K562 (cell line): Measurements from ENCODE around the gene TCEAL9. TPM values are rescaled to one million over a fixed set of nuclear protein-coding genes. Genes with fewer than 3 reads are reported as not detected.
A peak's percentile ranks its signal among the peaks of the same experiment; 100 is the strongest.

Experiments
- ATAC-seq: fragments of 200-7000 bp; cut with Tn5 transposase; 3 replicates; pipeline ENCODE4 v1.9.1; 2020; ENCODE audit warnings: moderate library complexity
- BruUV-seq: library from RNA; stranded (reverse); fragments of 400-500 nt; replicated peaks from 2 replicates; lab custom pipeline; 2021; lab: Mats Ljungman, UMichigan
- CTCF ChIA-PET: fragments of 300-600 bp; formaldehyde crosslinking; extraction: SDS; loops from one replicate; lab custom pipeline; 2021; ENCODE audit warnings: low intra/inter-chr PET ratio; lab: Yijun Ruan, JAX
- POLR2A ChIA-PET: fragments of 300-600, 350-650 bp; sonication (Branson Sonifier 250); formaldehyde crosslinking; extraction: SDS; loops from one replicate; lab custom pipeline; 2021; ENCODE audit warnings: antibody characterized with exemption, inconsistent platforms; lab: Yijun Ruan, JAX
- DNase-seq, 4 experiments: peaks; one replicate each; pipeline versions ENCODE4 v3.0.0 to v3.0.0-alpha.2; 2011 to 2018; ENCODE audit warnings: low spot score in 3 of 4, mixed read lengths in 3 of 4; ENCODE audit errors: extremely low read depth in 1 of 4
- FAIRE-seq: peaks from 2 replicates; lab custom pipeline; 2011; peaks lifted over from hg19 to GRCh38; lab: Jason Lieb, UNC
- H2AFZ ChIP-seq: 2 replicates; pipeline ENCODE4 v1.6.0; 2011; ENCODE audit warnings: low read depth, low read length, control low read depth, inconsistent platforms
- H3K27ac ChIP-seq: fragments of 200-600 bp; 3 replicates; pipeline ENCODE4 v1.8.0; 2011; ENCODE audit warnings: low read depth, mild to moderate bottlenecking, control low read depth, inconsistent platforms, low read length, moderate library complexity, mixed read lengths; ENCODE audit errors: extremely low read depth
- H3K27me3 ChIP-seq, 2 experiments: fragments of 300-600 bp in 1 of 2; 2 replicates in 1 of 2; 3 replicates in 1 of 2; pipeline versions ENCODE4 v1.6.0 to v1.8.0; 2011; ENCODE audit warnings: inconsistent platforms in 2 of 2, low read length in 2 of 2, mild to moderate bottlenecking in 1 of 2, mixed read lengths in 1 of 2, moderate library complexity in 1 of 2; ENCODE audit not compliant: control insufficient read depth in 2 of 2, insufficient read depth in 2 of 2
- H3K36me3 ChIP-seq: fragments of 300-600 bp; 3 replicates; pipeline ENCODE4 v1.8.0; 2011; ENCODE audit warnings: mild to moderate bottlenecking, low read length, inconsistent platforms; ENCODE audit not compliant: control insufficient read depth, insufficient read depth
- H3K4me1 ChIP-seq, 2 experiments: fragments of 200-600 bp in 1 of 2; replicated peaks in 1 of 2; 2 replicates in 1 of 2; 3 replicates in 1 of 2; pipeline versions ENCODE4 v1.5.1 to v1.8.0; 2011; ENCODE audit warnings: inconsistent platforms in 2 of 2, low read length in 2 of 2, mild to moderate bottlenecking in 1 of 2, mixed read lengths in 1 of 2, moderate library complexity in 1 of 2; ENCODE audit not compliant: control insufficient read depth in 2 of 2, insufficient read depth in 2 of 2
- H3K4me2 ChIP-seq: 2 replicates; pipeline ENCODE4 v1.6.1; 2011; ENCODE audit warnings: low read length, control low read depth, inconsistent platforms, mixed read lengths; ENCODE audit not compliant: insufficient read depth
- H3K4me3 ChIP-seq: fragments of 200-600 bp; sonication (generic), shearing (Covaris generic); 2 replicates; pipeline ENCODE4 v1.5.1; 2016; ENCODE audit warnings: control low read depth, inconsistent platforms
- H3K79me2 ChIP-seq: fragments of 200-600 bp; 3 replicates; pipeline ENCODE4 v1.8.0; 2011; ENCODE audit warnings: low read length, inconsistent platforms; ENCODE audit not compliant: control insufficient read depth, insufficient read depth
- H3K9ac ChIP-seq, 2 experiments: 2 replicates each; pipeline versions ENCODE4 v1.6.0 to v1.6.1; 2011; ENCODE audit warnings: low read depth in 2 of 2, low read length in 2 of 2, control low read depth in 1 of 2, inconsistent platforms in 1 of 2, mild to moderate bottlenecking in 1 of 2, mixed read lengths in 1 of 2; ENCODE audit not compliant: insufficient read depth in 1 of 2
- H3K9me1 ChIP-seq: one replicate; pipeline ENCODE4 v1.6.0; 2011; ENCODE audit warnings: inconsistent platforms, mild to moderate bottlenecking, low read length, moderate library complexity; ENCODE audit not compliant: control insufficient read depth, insufficient read depth
- H3K9me3 ChIP-seq: replicated peaks from 2 replicates; pipeline ENCODE4 v1.5.1; 2011; ENCODE audit warnings: low read depth, low read length, inconsistent platforms; ENCODE audit not compliant: control insufficient read depth, insufficient read depth
- H4K20me1 ChIP-seq: replicated peaks from 2 replicates; pipeline ENCODE4 v1.6.1; 2011; ENCODE audit warnings: low read length, inconsistent platforms, mixed read lengths; ENCODE audit not compliant: control insufficient read depth, insufficient read depth
- ATF4 ChIP-seq: fragments of 450-650 bp; formaldehyde crosslinking; IDR thresholded peaks from 2 replicates; pipeline ENCODE4 v1.4.0; 2022; ENCODE audit warnings: mild to moderate bottlenecking, moderate library complexity
- CREB3 ChIP-seq: fragments of 450-650 bp; conservative IDR thresholded peaks from 2 replicates; pipeline ENCODE4 v1.6.1; 2016; ENCODE audit warnings: missing genetic modification characterization, low read depth, mild to moderate bottlenecking, missing compliant biosample characterization, moderate library complexity
- DEAF1 ChIP-seq: fragments of 450-650 bp; formaldehyde crosslinking; IDR thresholded peaks from 2 replicates; pipeline ENCODE4 v1.4.0; 2020; ENCODE audit warnings: mild to moderate bottlenecking, moderate library complexity
- FOSL1 ChIP-seq: fragments of 200-800 bp; sonication (Bioruptor generic); conservative IDR thresholded peaks from 2 replicates; pipeline ENCODE4 v1.6.1; 2016; ENCODE audit warnings: missing genetic modification characterization, missing compliant biosample characterization
- FOXK1 ChIP-seq: sonication (generic); formaldehyde crosslinking; IDR thresholded peaks from 2 replicates; pipeline ENCODE4 v1.8.0; 2022; ENCODE audit warnings: missing genetic modification reagents, mild to moderate bottlenecking, borderline replicate concordance
- KAT8 ChIP-seq: fragments of 450-650 bp; IDR thresholded peaks from 2 replicates; pipeline ENCODE4 v1.6.1; 2016; ENCODE audit warnings: low read depth, mild to moderate bottlenecking
- LARP7 ChIP-seq: fragments of 450-650 bp; IDR thresholded peaks from 2 replicates; pipeline ENCODE4 v1.6.1; 2016
- MAFK ChIP-seq: IDR thresholded peaks from 2 replicates; pipeline ENCODE4 v1.6.1; 2011; ENCODE audit warnings: low read length, improper control_type of control experiment
- MXI1 ChIP-seq: IDR thresholded peaks from 2 replicates; pipeline ENCODE4 v1.6.1; 2011; ENCODE audit warnings: low read depth, mild to moderate bottlenecking, improper control_type of control experiment, low read length
- PHF20 ChIP-seq: fragments of 450-650 bp; IDR thresholded peaks from 2 replicates; pipeline ENCODE4 v1.6.1; 2018; ENCODE audit not compliant: partially characterized antibody
- PYGO2 ChIP-seq: fragments of 450-650 bp; IDR thresholded peaks from 2 replicates; pipeline ENCODE4 v1.6.1; 2016; ENCODE audit warnings: mild to moderate bottlenecking, missing genetic modification characterization, moderate library complexity, missing compliant biosample characterization
- SMARCA5 ChIP-seq: fragments of 450-650 bp; IDR thresholded peaks from 2 replicates; pipeline ENCODE4 v1.6.1; 2016
- SMARCE1 ChIP-seq: fragments of 450-650 bp; IDR thresholded peaks from 2 replicates; pipeline ENCODE4 v1.7.1; 2016; ENCODE audit warnings: mild to moderate bottlenecking
- SNIP1 ChIP-seq: fragments of 450-650 bp; IDR thresholded peaks from 2 replicates; pipeline ENCODE4 v1.7.1; 2017; ENCODE audit warnings: low read depth, mild to moderate bottlenecking
- SOX6 ChIP-seq: fragments of 450-650 bp; IDR thresholded peaks from 2 replicates; pipeline ENCODE4 v1.6.1; 2014; ENCODE audit warnings: mild to moderate bottlenecking
- YY1 ChIP-seq, 3 experiments: IDR thresholded peaks; 2 replicates each; pipeline ENCODE4 v1.6.1; 2011; ENCODE audit warnings: low read length in 2 of 3, mild to moderate bottlenecking in 2 of 3, moderate library complexity in 2 of 3, borderline replicate concordance in 1 of 3, control low read depth in 1 of 3, low read depth in 1 of 3; ENCODE audit not compliant: insufficient read depth in 3 of 3, insufficient replicate concordance in 2 of 3, control insufficient read depth in 1 of 3, insufficient read length in 1 of 3; ENCODE audit errors: extremely low read depth in 1 of 3
- ZNF121 ChIP-seq: sonication (generic); formaldehyde crosslinking; conservative IDR thresholded peaks from 2 replicates; pipeline ENCODE4 v1.8.0; 2022; ENCODE audit warnings: missing genetic modification reagents
- ZNF253 ChIP-seq: fragments of 250-450 bp; sonication (Bioruptor Pico); conservative IDR thresholded peaks from 2 replicates; pipeline ENCODE4 v1.6.1; 2021; ENCODE audit warnings: mild to moderate bottlenecking
- ZNF384 ChIP-seq: IDR thresholded peaks from 2 replicates; pipeline ENCODE4 v1.6.1; 2012; ENCODE audit warnings: low read depth, low read length, improper control_type of control experiment
- WGBS: fragments of 100-300 bp; shearing (Covaris generic); methylation state at CpG from one replicate; pipeline ENCODE4 v1.1.6; 2016; ENCODE audit warnings: low coverage, mixed read lengths; ENCODE audit not compliant: insufficient coverage; ENCODE audit errors: missing lambda C conversion rate; 5-methylcytosine and 5-hydroxymethylcytosine counted together
- in situ Hi-C: fragments of 300-500 bp; cut with MboI; formaldehyde crosslinking; loops from 4 replicates; pipeline ENCODE4 v1.15.0; 2018; ENCODE audit warnings: inconsistent platforms, mixed read lengths
- intact Hi-C: fragments of 100-400 bp; cut with micrococcal nuclease; formaldehyde crosslinking; loops from 2 replicates; pipeline ENCODE4 v1.14.2; 2022
- polyA plus RNA-seq, 8 experiments: library from polyadenylated mRNA; depleted of rRNA in 4 of 8; stranded (reverse) in 5 of 8; unstranded in 3 of 8; fragments of >200 nt; fragmentation: Nextera tagmentation in 2 of 8; fragmentation: Illumina TruSeq in 1 of 8; extraction: Ambion mirVana in 2 of 8; extraction: Trizol in 1 of 8; gene quantifications; 2 replicates each; pipeline versions ENCODE4 v1.2.1 to v1.2.3, GENCODE V29; 2011 to 2014; ENCODE audit warnings: inconsistent platforms in 1 of 8, missing spikeins in 1 of 8
- total RNA-seq, 7 experiments: library from RNA; depleted of rRNA in 6 of 7; stranded (reverse); fragments of >200 nt in 6 of 7; fragmentation: Illumina TruSeq in 2 of 7; extraction: Trizol in 2 of 7; gene quantifications; 2 replicates each; pipeline versions ENCODE4 v1.2.1 to v1.2.3, GENCODE V29; 2011 to 2021; ENCODE audit warnings: low replicate concordance in 1 of 7

Gene TCEAL9
- total and polyA plus RNA-seq, 9 of the 15 experiments (the other 6 are each of a cell fraction or from before 2014, with no cell fraction given) = 16.2 to 106 (median 69.6) TPM

GRCh38 chrX:103398421-103398864 lies 42.1 kb downstream of the TCEAL9 start (continued):
- TF ChIP-seq FOSL1 (tag) (peak; percentile 91), SMARCE1 (0 out of 2 replicates have a peak, but pooled peaks have one; percentile 17), ZNF384 (peak; percentile 90), MAFK (no peak), YY1 (IDR thresholded peaks at IDR 0.05; ENCODE audit: borderline replicate concordance in 1 of 3, control insufficient read depth in 1 of 3, extremely low read depth in 1 of 3, insufficient read depth in 3 of 3, insufficient read length in 1 of 3, insufficient replicate concordance in 2 of 3, low read depth in 1 of 3, low read length in 2 of 3) (no peak)

- CTCF ChIA-PET = no interaction called here
- no peak for FAIRE-seq
- Histone ChIP-seq H3K27ac (no peak overlapping the region), H3K9ac (no peak overlapping the region), H3K4me1 (peaks cover 0 to 11% of the 10 kb centered on the region in 2 experiments; a peak in 3 of 5 replicates), H3K4me3 (no peak overlapping the region), H2AFZ (no peak overlapping the region), H3K27me3 (no peaks in the 10 kb centered on the region), H3K9me1 (no peaks in the 10 kb centered on the region), H3K79me2 (no peaks in the 10 kb centered on the region), H3K4me2 (no peak overlapping the region), H3K36me3 (no peaks in the 10 kb centered on the region), H4K20me1 (no peaks in the 10 kb centered on the region), H3K9me3 (no peaks in the 10 kb centered on the region)
- no peak for ATAC-seq
- no peak for DNase-seq
- no TSS peak for BruUV-seq
- POLR2A ChIA-PET = no interaction called here
- in situ Hi-C loops (no loop called here), intact Hi-C loops (no loop called here)
- 7% methylated on average over 1 of the region's 1 CpG for WGBS
- TF ChIP-seq SMARCA5 (no peak), KAT8 (no peak), PHF20 (no peak), ZNF253 (no peak), ATF4 (CRISPR knock-in tag) (no peak), PYGO2 (tag) (no peak), ZNF121 (CRISPR knock-in tag) (no peak), SOX6 (no peak), DEAF1 (CRISPR knock-in tag) (no peak), CREB3 (tag) (no peak), MXI1 (no peak), FOXK1 (CRISPR knock-in tag) (no peak), SNIP1 (no peak), LARP7 (no peak)
Observed at GRCh38 chrX:103399744-103400143, 43.4 kb downstream of the TCEAL9 start.
